CD4-positive, CD25-positive, alpha-beta regulatory T cell (primary cell): ENCODE measurements around the gene CHAT. TPM values are rescaled to one million over a fixed set of nuclear protein-coding genes. Genes with fewer than 3 reads are reported as not detected.

ENCODE experiments used
- ATAC-seq, 2 donors: fragments of 150-1000 bp; cut with Tn5 transposase; one replicate each; pipeline ENCODE4 v1.10.0; 2021; ENCODE audit warnings: low read depth in 2 of 2, moderate number of reproducible peaks in 2 of 2, moderate library complexity in 1 of 2
- DNase-seq, 3 donors: peaks; one replicate each; pipeline versions ENCODE4 v3.0.0 to v3.0.0-alpha.2; 2012 to 2022; ENCODE audit warnings: mixed read lengths in 1 of 3
- H3K27ac ChIP-seq: one replicate; pipeline ENCODE4 v1.7.0; 2013; ENCODE audit warnings: mild to moderate bottlenecking, low read length; ENCODE audit not compliant: insufficient read depth, poor library complexity, severe bottlenecking
- H3K27me3 ChIP-seq: one replicate; pipeline ENCODE4 v1.7.0; 2013; ENCODE audit warnings: low read length; ENCODE audit not compliant: control insufficient read depth, insufficient read depth
- H3K36me3 ChIP-seq: one replicate; pipeline ENCODE4 v1.7.0; 2013; ENCODE audit warnings: mild to moderate bottlenecking, low read length, moderate library complexity; ENCODE audit not compliant: control insufficient read depth, insufficient read depth
- H3K4me1 ChIP-seq: 2 replicates; pipeline ENCODE4 v1.7.0; 2013; ENCODE audit warnings: mild to moderate bottlenecking, low read length; ENCODE audit not compliant: insufficient read depth, control insufficient read depth, poor library complexity, severe bottlenecking
- H3K4me3 ChIP-seq: one replicate; pipeline ENCODE4 v1.7.0; 2013; ENCODE audit warnings: low read depth, mild to moderate bottlenecking, low read length, moderate library complexity
- H3K9me3 ChIP-seq, 2 experiments: 1 replicate in 1 of 2; 2 replicates in 1 of 2; pipeline ENCODE4 v1.7.0; 2013; ENCODE audit warnings: low read length in 2 of 2, mild to moderate bottlenecking in 1 of 2, moderate library complexity in 1 of 2; ENCODE audit not compliant: control insufficient read depth in 2 of 2
- H3K27ac Mint-ChIP-seq, 3 donors: one replicate each; pipeline ENCODE4 v1.8.0; 2020 to 2022; ENCODE audit warnings: mild to moderate bottlenecking in 3 of 3, mixed read lengths in 3 of 3, moderate library complexity in 2 of 3
- H3K27me3 Mint-ChIP-seq: one replicate; pipeline ENCODE4 v1.8.0; 2022; ENCODE audit warnings: mild to moderate bottlenecking, mixed read lengths
- H3K36me3 Mint-ChIP-seq: one replicate; pipeline ENCODE4 v1.8.0; 2020; ENCODE audit warnings: mixed read lengths
- H3K4me1 Mint-ChIP-seq, 4 donors: one replicate each; pipeline ENCODE4 v1.8.0; 2020 to 2022; ENCODE audit warnings: mixed read lengths in 4 of 4, mild to moderate bottlenecking in 1 of 4
- H3K4me3 Mint-ChIP-seq, 4 donors: one replicate each; pipeline ENCODE4 v1.8.0; 2020 to 2022; ENCODE audit warnings: mild to moderate bottlenecking in 4 of 4, mixed read lengths in 4 of 4, moderate library complexity in 3 of 4
- H3K9me3 Mint-ChIP-seq, 7 donors: one replicate each; pipeline ENCODE4 v1.8.0; 2020 to 2022; ENCODE audit warnings: mixed read lengths in 7 of 7, mild to moderate bottlenecking in 3 of 7, moderate library complexity in 2 of 7
- polyA plus RNA-seq, 4 donors: library from polyadenylated mRNA; unstranded; fragments of 300-500 nt; fragmentation: Illumina TruSeq; gene quantifications; one replicate each; pipeline ENCODE4 v1.2.3, GENCODE V29; 2021
- total RNA-seq: library from RNA; stranded (reverse); gene quantifications from one replicate; pipeline ENCODE4 v1.2.3, GENCODE V29; 2022

CHAT gene
- total and polyA plus RNA-seq, 5 donors from 2014 or later, result not detected

DNA sequence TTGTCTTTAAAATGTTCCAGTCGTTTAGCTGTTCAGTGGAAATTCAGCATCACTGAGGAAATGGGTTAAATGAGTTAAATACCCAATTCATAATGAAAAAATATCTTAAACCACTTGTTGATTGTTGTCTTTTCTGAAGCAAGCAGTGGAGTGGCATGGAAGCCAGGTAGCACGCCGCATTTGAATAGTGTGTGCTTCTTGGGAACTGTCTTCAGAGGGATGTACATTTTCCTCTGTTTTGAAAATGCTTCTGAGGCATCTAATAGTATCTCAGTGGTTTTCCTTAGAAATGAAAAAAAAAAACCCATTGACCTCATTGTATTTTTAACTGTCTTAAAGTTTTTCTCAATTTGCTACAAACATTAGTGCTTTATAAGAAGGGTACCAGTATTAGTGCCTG, 93.7 kb downstream of the CHAT start:
- no peak overlapping the region for H3K4me3 ChIP-seq
- no peaks in the 10 kb centered on the region for H3K4me1 ChIP-seq
- no peak overlapping the region for H3K27ac Mint-ChIP-seq
- peaks cover 10% of the 10 kb centered on the region for H3K27me3 Mint-ChIP-seq
- H3K36me3 ChIP-seq, result no peaks in the 10 kb centered on the region
- H3K9me3 Mint-ChIP-seq, result peaks cover 0 to 3% (median 0%) of the 10 kb centered on the region in 7 donors
- H3K27ac ChIP-seq, result no peak overlapping the region
- H3K4me1 Mint-ChIP-seq, result no peaks in the 10 kb centered on the region
- H3K27me3 ChIP-seq, result no peaks in the 10 kb centered on the region
- no peak overlapping the region for H3K4me3 Mint-ChIP-seq
- no peaks in the 10 kb centered on the region for H3K9me3 ChIP-seq
- no peaks in the 10 kb centered on the region for H3K36me3 Mint-ChIP-seq
- DNase-seq (no peak), ATAC-seq (no peak)

DNA sequence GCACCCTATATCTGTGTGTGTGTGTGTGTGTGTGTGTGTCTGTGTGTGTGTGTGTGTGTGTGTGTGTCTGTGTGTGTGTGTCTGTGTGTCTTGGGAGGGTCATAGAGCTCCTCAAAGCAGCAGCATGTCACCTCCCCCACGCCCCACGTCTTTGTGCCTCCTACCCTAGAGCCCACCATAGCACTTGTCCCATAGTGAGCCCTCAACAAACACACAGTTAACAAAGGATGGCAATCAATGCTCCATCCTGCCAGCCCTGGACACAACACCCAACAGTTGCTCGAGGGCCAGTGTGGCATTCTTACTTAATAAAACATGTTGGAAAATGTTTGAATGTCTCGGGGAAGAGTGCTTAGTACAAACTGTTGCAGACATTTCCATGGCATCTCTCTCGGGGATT, 96.1 kb downstream of the CHAT start:
- Histone ChIP-seq H3K9me3 (no peaks in the 10 kb centered on the region), H3K27ac (no peak overlapping the region), H3K36me3 (no peaks in the 10 kb centered on the region), H3K4me3 (no peak overlapping the region), H3K4me1 (no peaks in the 10 kb centered on the region), H3K27me3 (no peaks in the 10 kb centered on the region)
- ATAC-seq (no peak), DNase-seq (no peak)
- H3K27ac Mint-ChIP-seq, result no peak overlapping the region
- H3K27me3 Mint-ChIP-seq, result peaks cover 13% of the 10 kb centered on the region
- no peak overlapping the region for H3K4me3 Mint-ChIP-seq
- H3K4me1 Mint-ChIP-seq, result no peaks in the 10 kb centered on the region
- H3K9me3 Mint-ChIP-seq, result peaks cover 0 to 4% (median 0%) of the 10 kb centered on the region in 7 donors
- H3K36me3 Mint-ChIP-seq, result no peaks in the 10 kb centered on the region

DNA sequence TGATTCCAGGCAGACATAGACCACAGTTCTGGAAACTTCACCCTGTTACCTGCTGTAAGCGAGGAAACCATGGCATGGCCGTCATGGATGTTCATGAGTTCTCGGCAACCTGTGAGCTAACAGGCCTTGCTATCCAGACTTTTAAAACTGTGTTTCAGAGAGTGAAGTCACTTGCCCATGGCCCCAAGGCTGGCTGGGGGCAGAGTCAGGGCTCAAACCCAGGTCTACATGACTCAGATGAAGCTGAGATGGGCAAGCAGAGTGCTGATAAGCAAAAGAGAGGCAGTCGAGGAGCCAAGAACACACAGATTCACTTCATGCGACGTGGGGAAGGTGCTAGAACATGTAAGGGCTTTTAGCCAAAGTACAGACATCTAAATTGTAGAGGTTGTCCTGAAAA, 97.1 kb downstream of the CHAT start:
- DNase-seq, result no peak
- H3K4me3 Mint-ChIP-seq, result no peak overlapping the region
- H3K36me3 Mint-ChIP-seq, result no peaks in the 10 kb centered on the region
- H3K27me3 ChIP-seq, result no peaks in the 10 kb centered on the region
- peaks cover 0 to 4% (median 0%) of the 10 kb centered on the region in 7 donors for H3K9me3 Mint-ChIP-seq
- H3K27me3 Mint-ChIP-seq, result peaks cover 11% of the 10 kb centered on the region
- no peak overlapping the region for H3K27ac ChIP-seq
- no peak overlapping the region for H3K27ac Mint-ChIP-seq
- H3K36me3 ChIP-seq, result no peaks in the 10 kb centered on the region
- no peaks in the 10 kb centered on the region for H3K9me3 ChIP-seq
- no peak overlapping the region for H3K4me3 ChIP-seq
- H3K4me1 Mint-ChIP-seq, result no peaks in the 10 kb centered on the region
- H3K4me1 ChIP-seq, result no peaks in the 10 kb centered on the region
- ATAC-seq, result no peak

DNA sequence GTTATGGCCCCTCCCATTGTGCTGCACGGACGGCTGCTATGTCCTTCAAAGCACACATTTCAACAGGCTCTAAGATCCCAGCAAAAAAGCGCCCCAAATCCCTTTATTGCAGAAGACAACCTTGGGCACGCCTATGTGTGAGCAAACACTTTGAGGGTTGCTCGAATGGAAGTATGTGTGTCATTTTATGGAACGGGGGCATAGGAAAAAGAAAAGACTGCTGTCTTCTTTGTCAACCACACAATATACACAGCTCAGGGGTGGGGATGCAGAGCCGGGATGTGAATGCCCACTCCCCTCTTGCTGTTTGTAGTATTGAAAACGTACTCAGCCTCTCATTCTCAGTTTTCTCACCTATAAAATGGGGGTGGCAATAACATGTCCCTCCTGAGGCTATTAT, 97.6 kb downstream of the CHAT start:
- DNase-seq, result no peak
- no peak overlapping the region for H3K4me3 ChIP-seq
- ATAC-seq, result no peak
- H3K4me1 ChIP-seq, result no peaks in the 10 kb centered on the region
- no peak overlapping the region for H3K27ac Mint-ChIP-seq
- peaks cover 0 to 5% (median 0%) of the 10 kb centered on the region in 7 donors for H3K9me3 Mint-ChIP-seq
- H3K27ac ChIP-seq, result no peak overlapping the region
- H3K27me3 Mint-ChIP-seq, result peaks cover 11% of the 10 kb centered on the region
- no peaks in the 10 kb centered on the region for H3K36me3 Mint-ChIP-seq
- H3K36me3 ChIP-seq, result no peaks in the 10 kb centered on the region
- H3K27me3 ChIP-seq, result no peaks in the 10 kb centered on the region
- H3K4me3 Mint-ChIP-seq, result no peak overlapping the region
- H3K9me3 ChIP-seq, result no peaks in the 10 kb centered on the region
- H3K4me1 Mint-ChIP-seq, result no peaks in the 10 kb centered on the region

DNA sequence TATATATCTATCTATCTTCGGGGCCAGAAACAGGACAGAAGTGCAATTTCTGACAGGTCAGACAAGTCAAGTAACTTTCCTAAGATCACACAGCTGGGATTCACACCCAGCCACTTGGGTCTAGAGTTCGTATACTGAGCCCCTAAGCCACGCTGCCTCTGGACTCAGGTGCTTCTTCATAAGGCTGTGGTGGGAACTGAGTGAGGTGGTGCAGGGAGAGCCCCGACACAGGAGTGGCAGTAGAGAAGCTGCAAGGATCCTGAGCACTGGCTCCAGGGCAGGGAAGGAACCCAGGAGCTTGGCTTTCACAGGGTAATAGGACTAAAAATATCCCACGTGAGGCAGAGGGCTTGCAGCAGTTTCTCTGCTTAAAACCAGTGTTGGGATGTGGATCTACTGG, 99.4 kb downstream of the CHAT start:
- Histone ChIP-seq H3K4me3 (no peak overlapping the region), H3K4me1 (no peaks in the 10 kb centered on the region), H3K27ac (no peak overlapping the region), H3K36me3 (no peaks in the 10 kb centered on the region), H3K27me3 (no peaks in the 10 kb centered on the region), H3K9me3 (no peaks in the 10 kb centered on the region)
- no peak overlapping the region for H3K27ac Mint-ChIP-seq
- H3K4me3 Mint-ChIP-seq, result no peak overlapping the region
- H3K36me3 Mint-ChIP-seq, result no peaks in the 10 kb centered on the region
- H3K4me1 Mint-ChIP-seq, result no peaks in the 10 kb centered on the region
- DNase-seq (no peak), ATAC-seq (no peak)
- H3K9me3 Mint-ChIP-seq, result peaks cover 0 to 5% (median 0%) of the 10 kb centered on the region in 7 donors
- H3K27me3 Mint-ChIP-seq, result peaks cover 11% of the 10 kb centered on the region

Other genes with a start within 250 kb of the CHAT start
- gene DRGX, start 217.9 kb upstream of the CHAT start, total RNA-seq, result not detected
- gene DRGX, start 217.9 kb upstream of the CHAT start, polyA plus RNA-seq, result not detected
- 59.9 TPM for gene ERCC6, start 74.9 kb upstream of the CHAT start, total RNA-seq
- gene ERCC6, start 74.9 kb upstream of the CHAT start, polyA plus RNA-seq, result 10 to 100 TPM in 3 of 4 donors, 1 to 10 TPM in 1; 8.9 to 15.1 (median 13.4) TPM
- not detected for gene SLC18A3, start 3.7 kb upstream of the CHAT start, total RNA-seq
- gene SLC18A3, start 3.7 kb upstream of the CHAT start, polyA plus RNA-seq, result not detected
- gene C10orf53, start 65.6 kb downstream of the CHAT start, total RNA-seq, result not detected
- gene C10orf53, start 65.6 kb downstream of the CHAT start, polyA plus RNA-seq, result not detected
- gene OGDHL, start 148.3 kb downstream of the CHAT start, total RNA-seq, result not detected
- gene OGDHL, start 148.3 kb downstream of the CHAT start, polyA plus RNA-seq, result not detected